ENCODE measurements around the gene GLT1D1. TPM values are rescaled to one million over a fixed set of nuclear protein-coding genes. Genes with fewer than 3 reads are reported as not detected.

Gene GLT1D1
- total and polyA plus RNA-seq, 2 of the 8 experiments (the other 6 are each of a cell fraction or from before 2014, with no cell fraction given), result 1.5 to 3.6 TPM

GRCh38 chr12:128840862-128841468 lies 12.3 kb upstream of the GLT1D1 start:
- CTCF ChIA-PET (ENCODE audit: partially characterized antibody), result no interaction called here
- POLR2A ChIA-PET (ENCODE audit: partially characterized antibody), result interaction anchor here (0.6 to 1.0 kb wide), 2 partner anchors 17 to 298 kb away, joined by 3 to 6 read pairs; no protein-coding TSS in a partner anchor
- Histone ChIP-seq H3K23ac (ENCODE audit: insufficient read length) (no peak overlapping the region), H3K23me2 (ENCODE audit: low read depth, low read length) (no peaks in the 10 kb centered on the region), H3K4ac (replicated peaks; ENCODE audit: insufficient read length, low read depth, low read length) (no peak overlapping the region), H4K5ac (ENCODE audit: insufficient read length, low read depth, low read length) (no peak overlapping the region), H2BK12ac (ENCODE audit: low read depth, low read length) (no peak overlapping the region), H2AFZ (ENCODE audit: low read length) (no peak overlapping the region), H2BK5ac (ENCODE audit: low read depth, low read length) (no peak overlapping the region), H4K20me1 (replicated peaks in 1 of 2; ENCODE audit: control insufficient read depth in 1 of 2, insufficient read depth in 2 of 2, low read length in 2 of 2) (no peaks in the 10 kb centered on the region), H3K79me1 (ENCODE audit: low read depth, low read length) (no peaks in the 10 kb centered on the region), H2BK120ac (replicated peaks; ENCODE audit: low read depth, low read length) (no peak overlapping the region), H3K9me3 (ENCODE audit: insufficient read depth in 2 of 2, low read depth in 1 of 2, low read length in 1 of 2) (no peaks in the 10 kb centered on the region), H2BK15ac (ENCODE audit: low read length) (no peak overlapping the region), H3K4me2 (ENCODE audit: insufficient read depth in 1 of 2, low read depth in 2 of 2, low read length in 2 of 2) (no peak overlapping the region), H3K4me3 (ENCODE audit: extremely low read depth in 1 of 4, insufficient read depth in 2 of 4, low read depth in 3 of 4, low read length in 4 of 4) (no peak overlapping the region), H3K56ac (replicated peaks; ENCODE audit: insufficient read length, low read depth, low read length) (no peak overlapping the region), H3K14ac (ENCODE audit: insufficient read length) (no peak overlapping the region), H4K8ac (ENCODE audit: extremely low read depth, insufficient read depth, low read length) (no peak overlapping the region), H3K9ac (replicated peaks in 1 of 4; ENCODE audit: extremely low read depth in 1 of 4, low read depth in 3 of 4, low read length in 3 of 4) (no peak overlapping the region), H3K79me2 (ENCODE audit: control insufficient read depth in 1 of 2, insufficient read depth in 2 of 2, low read length in 2 of 2) (no peaks in the 10 kb centered on the region), H3K4me1 (replicated peaks in 1 of 4; ENCODE audit: control insufficient read depth in 3 of 4, insufficient read depth in 4 of 4, low read length in 3 of 4) (peaks cover 0 to 2% (median under 1%) of the 10 kb centered on the region in 4 experiments; a peak in 2 of 7 replicates), H4K91ac (replicated peaks; ENCODE audit: insufficient read length, low read length) (no peak overlapping the region), H2BK20ac (ENCODE audit: low read length) (no peak overlapping the region), H3K27me3 (replicated peaks in 1 of 4; ENCODE audit: control insufficient read depth in 3 of 4, extremely low read depth in 1 of 4, insufficient read depth in 3 of 4, low read length in 3 of 4) (no peaks in the 10 kb centered on the region), H3K27ac (ENCODE audit: low read depth, low read length) (no peak overlapping the region), H3K18ac (ENCODE audit: extremely low read depth, low read length) (no peak overlapping the region), H2AK5ac (ENCODE audit: low read depth, low read length) (no peak overlapping the region), H3K36me3 (ENCODE audit: control insufficient read depth in 2 of 4, insufficient read depth in 4 of 4, low read length in 3 of 4) (no peaks in the 10 kb centered on the region)
- FAIRE-seq (no peak), DNase-seq (ENCODE audit: low read depth in 1 of 2, low spot score in 2 of 2) (no peak)
- 73 to 100% methylated on average over 1 to 8 of the region's 8 CpGs for WGBS, 2 experiments (ENCODE audit: extremely low coverage in 1 of 2, insufficient coverage in 1 of 2, insufficient read length in 1 of 2, insufficient replicate concordance in 2 of 2, low coverage in 1 of 2, low lambda C conversion rate in 2 of 2, missing lambda C conversion rate in 1 of 2)
- no peak for TF ChIP-seq CBX5 (IDR thresholded peaks at IDR 0.05; ENCODE audit: low read depth, low read length)
- no peak for TF ChIP-seq NANOG (IDR thresholded peaks at IDR 0.05; ENCODE audit: insufficient read depth, low read depth, low read length, poor library complexity, severe bottlenecking)
- no peak for TF ChIP-seq EZH2 (IDR thresholded peaks at IDR 0.05; ENCODE audit: low read depth, low read length, severe bottlenecking)
- TF ChIP-seq TEAD4 (IDR thresholded peaks at IDR 0.05; ENCODE audit: low read depth, low read length), result no peak

Data from H1 (cell line).